NCI-H82 treated with DMSO at 0.1 percent for 48 hours (cell line): Measurements from ENCODE around the gene NPTXR.
A peak's percentile ranks its signal among the peaks of the same experiment; 100 is the strongest.
"Not testable (repeated sequence)": the region's sequence is repeated elsewhere in the genome, so short reads cannot be mapped to it uniquely, and the experiment has no call there.

Experiments used
- DNase-seq: peaks from one replicate; lab custom pipeline; 2025; ENCODE audit not compliant: unreplicated experiment; lab: John Stamatoyannopoulos, UW

The NPTXR gene

GRCh38 chr22:38868886-38869381 lies 25.1 kb upstream of the NPTXR start:
- no peak for DNase-seq

- no peak for DNase-seq
Observed at GRCh38 chr22:38868286-38868721, 24.5 kb upstream of the NPTXR start.

GRCh38 chr22:38867471-38868285 lies 23.9 kb upstream of the NPTXR start:
- no peak for DNase-seq

- DNase-seq: no peak
Observed at GRCh38 chr22:38867124-38867455, 23.3 kb upstream of the NPTXR start.

GRCh38 chr22:38866399-38867123 lies 22.7 kb upstream of the NPTXR start:
- DNase-seq: no peak

GRCh38 chr22:38866024-38866398 lies 22.2 kb upstream of the NPTXR start:
- no peak for DNase-seq

- DNase-seq: no peak
Observed at GRCh38 chr22:38865201-38866023, 21.6 kb upstream of the NPTXR start.

- DNase-seq: no peak
Observed at GRCh38 chr22:38864361-38865191, 20.7 kb upstream of the NPTXR start.

- no peak for DNase-seq
Observed at GRCh38 chr22:38863531-38864131, 19.8 kb upstream of the NPTXR start.

GRCh38 chr22:38862375-38863329 lies 18.8 kb upstream of the NPTXR start:
- no peak for DNase-seq

GRCh38 chr22:38861927-38862326 lies 18.1 kb upstream of the NPTXR start:
- no peak for DNase-seq

- DNase-seq: no peak
Observed at GRCh38 chr22:38861170-38861876, 17.5 kb upstream of the NPTXR start.

GRCh38 chr22:38860283-38861169 lies 16.7 kb upstream of the NPTXR start:
- DNase-seq: peak; percentile 2

- no peak for DNase-seq
Observed at GRCh38 chr22:38859581-38860282, 15.9 kb upstream of the NPTXR start.

- DNase-seq: no peak
Observed at GRCh38 chr22:38858492-38858891, 14.7 kb upstream of the NPTXR start.

- not testable (repeated sequence) for DNase-seq
Observed at GRCh38 chr22:38854476-38854875, 10.6 kb upstream of the NPTXR start.

- DNase-seq: not testable (repeated sequence)
Observed at GRCh38 chr22:38853883-38854282, 10.1 kb upstream of the NPTXR start.
